Bone marrow (tissue), 2 donors: ENCODE data around the gene SRSF2.
"Not testable (repeated sequence)": the region's sequence is repeated elsewhere in the genome, so short reads cannot be mapped to it uniquely, and the experiment has no call there.

Source experiments
- DNase-seq, 2 donors: peaks; one replicate each; lab custom pipeline; 2025; lab: John Stamatoyannopoulos, UW

Gene SRSF2

DNA sequence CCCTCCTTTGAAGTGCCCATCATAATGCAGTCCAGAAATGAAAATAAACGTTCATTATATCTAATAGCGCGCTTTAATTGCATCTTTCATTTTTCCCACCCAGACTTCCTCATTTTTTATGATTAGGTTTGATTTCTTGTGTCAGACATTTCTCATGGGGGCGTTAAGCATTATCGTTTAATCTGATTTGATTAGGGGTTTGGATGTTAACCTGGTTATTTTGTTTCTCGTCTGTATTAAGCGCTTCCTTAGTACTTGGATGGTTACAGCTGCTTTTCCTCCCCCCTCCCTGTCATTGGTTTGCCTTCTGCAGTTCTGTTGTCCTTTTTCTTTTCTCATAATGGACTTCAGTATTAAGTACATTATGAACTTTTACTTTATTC lies 1.3 kb upstream of the SRSF2 start:
- no peak for DNase-seq

DNA sequence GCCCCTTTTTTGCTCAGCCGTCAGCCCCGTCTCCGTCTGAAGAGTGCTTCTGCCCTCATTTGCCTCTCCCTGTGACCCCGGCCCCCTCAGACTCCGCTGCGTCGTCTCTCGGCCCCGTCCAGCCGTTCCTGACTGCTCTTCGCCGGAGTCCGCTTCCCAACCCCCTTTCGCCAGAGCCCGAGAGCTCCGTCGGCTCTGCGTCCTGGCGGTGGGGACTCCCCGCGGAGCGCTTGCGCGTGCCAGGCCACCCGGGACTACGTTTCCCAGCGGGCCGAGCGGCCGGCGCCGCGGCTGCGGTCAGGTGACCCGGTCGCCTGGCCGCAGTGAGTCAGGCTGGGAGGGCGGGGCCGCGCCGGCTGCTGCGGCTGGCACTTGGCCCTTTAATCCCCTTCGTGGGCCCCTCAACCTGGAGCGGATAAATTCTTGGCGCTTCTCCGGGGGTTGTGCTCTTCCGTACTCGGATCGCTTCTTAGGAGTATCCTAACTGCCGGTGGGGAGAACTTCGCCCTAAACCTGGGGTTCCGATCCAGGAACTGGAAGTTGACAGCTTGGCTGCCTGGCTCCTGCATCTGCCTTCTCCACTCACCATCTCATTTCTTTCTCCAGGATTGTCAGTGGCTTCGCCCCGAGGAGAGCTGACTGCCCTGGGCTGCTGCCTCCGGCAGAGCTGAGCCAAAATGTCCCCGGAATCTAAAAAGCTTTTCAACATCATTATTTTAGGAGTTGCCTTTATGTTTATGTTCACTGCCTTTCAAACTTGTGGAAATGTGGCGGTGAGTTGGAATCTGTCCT lies 741 bp upstream of the SRSF2 start, which contains the start of gene MFSD11:
Gene MFSD11, plus strand, starts transcription at position 444 of the 792 bp plus-strand sequence. Its CDS starts 234 bp downstream, at position 678.
- peak; percentile 83 to 99 for DNase-seq

DNA sequence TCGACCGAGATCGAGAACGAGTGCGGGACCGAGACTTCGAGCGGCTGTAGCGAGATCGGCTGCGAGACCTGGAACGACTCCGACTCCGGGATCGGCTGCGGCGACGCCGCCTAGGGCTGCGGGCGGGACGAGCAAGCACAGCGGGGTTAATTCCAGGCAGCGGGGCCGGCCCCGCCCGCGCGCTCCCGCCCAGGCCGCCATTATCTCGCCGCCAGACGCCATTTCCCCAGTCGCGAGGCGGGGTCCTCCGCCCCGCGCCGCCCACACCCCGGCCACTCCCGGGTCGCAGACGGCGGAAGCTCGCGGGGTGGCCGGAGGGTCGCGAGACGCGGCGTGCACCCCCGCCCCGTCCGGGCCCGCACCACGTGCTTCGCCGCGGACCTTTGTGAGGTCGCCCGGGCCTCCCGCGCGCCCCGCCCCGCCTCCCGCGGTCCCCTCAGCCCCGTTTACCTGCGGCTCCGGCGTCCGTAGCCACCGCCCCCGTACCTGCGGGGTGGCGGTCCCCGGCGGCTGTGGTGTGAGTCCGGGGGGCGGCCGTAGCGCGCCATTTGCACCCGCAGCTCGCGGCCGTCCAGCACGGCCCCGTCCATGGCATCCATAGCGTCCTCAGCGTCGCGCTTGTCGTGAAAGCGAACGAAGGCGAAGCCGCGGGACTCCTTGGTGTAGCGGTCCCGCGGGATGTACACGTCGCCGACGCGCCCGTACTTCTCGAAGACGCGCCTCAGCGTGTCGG lies 616 bp downstream of the SRSF2 start:
- peak; percentile 14 to 56 for DNase-seq

DNA sequence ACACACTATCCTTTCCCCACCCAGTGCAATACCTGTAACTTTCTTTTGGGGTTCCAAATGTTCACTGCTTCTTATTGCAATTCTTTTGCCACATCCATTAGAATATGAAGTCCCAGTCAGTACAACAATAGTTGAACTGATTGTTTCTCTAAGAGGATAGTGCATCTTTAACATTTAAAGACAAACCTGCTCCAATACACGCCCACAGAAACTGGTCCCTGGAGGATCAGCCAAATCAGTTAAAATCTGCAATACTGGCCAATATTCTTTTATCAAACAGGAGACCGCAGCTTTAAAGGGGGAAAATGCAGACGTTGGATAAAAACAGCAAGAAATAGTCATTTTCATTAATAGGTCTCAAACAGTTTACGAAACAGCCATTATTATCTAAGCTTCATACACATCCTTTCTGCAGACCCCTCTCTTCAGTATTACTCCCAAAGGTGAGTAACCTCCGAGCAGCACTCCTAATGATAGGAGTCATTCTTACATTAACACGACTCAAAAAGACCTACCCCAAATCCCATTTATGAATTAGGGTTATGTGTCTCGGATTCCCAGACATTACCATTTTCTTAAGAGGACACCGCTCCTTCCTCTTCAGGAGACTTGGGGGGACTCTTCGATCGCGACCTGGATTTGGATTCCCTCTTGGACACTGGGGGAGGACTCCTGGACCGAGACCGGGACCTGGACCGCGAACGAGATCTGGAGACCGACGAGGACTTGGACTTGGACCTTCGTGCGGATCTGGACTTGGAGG lies 1.4 kb downstream of the SRSF2 start:
- no peak for DNase-seq

DNA sequence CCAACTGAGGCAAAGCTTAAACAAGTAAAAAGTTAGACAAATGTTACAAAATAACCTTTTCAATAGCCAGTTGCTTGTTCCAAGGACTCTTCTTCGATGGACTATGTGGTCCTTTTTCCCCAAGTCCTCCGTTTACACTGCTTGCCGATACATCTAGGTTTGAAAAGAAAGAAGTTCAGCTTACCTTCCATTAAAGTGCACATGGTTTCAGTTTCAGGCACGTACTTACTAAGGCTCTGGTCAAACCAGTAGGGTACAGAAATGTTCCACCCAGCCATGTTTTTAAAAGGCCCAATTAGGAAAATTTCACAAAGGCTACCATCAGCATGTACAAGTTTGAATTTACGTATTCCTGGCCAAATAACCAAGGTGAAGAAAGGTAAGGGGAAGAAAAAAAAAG lies 2.1 kb downstream of the SRSF2 start:
- DNase-seq = peak in 1 of 2 donors; percentile 15

DNA sequence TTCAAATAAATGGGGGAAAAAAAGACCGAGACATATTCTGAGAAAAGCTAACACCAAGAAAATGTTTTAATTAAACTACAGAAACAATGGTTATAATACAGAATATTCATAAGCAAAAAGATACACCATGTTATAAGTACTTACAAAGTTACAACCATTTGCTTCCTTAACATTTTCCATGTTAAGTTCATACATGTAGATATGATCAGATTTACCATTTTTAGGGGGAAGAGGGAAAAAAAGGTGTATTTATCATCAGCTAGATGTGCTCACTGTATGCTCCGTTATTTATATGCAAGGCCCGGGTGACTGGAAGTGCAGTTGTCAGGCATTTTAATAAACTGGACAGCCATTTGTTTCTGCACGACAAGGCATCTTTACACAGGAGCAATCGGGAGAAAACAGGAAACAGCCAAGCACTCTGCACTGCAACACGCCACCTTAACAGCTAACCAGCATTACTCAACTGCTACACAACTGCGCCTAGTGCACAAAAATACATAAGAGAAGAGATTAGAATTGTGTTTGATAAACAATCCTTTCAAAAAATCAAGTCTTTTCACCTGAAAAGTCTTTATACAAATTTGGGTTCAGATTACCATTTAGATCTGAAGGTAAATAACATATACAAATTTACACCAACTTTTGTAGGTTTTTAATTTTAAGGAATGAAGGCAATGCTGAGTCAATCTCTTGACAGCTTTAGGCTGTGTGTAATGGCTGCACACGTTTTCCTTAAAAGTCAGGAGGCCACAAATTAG lies 2.9 kb downstream of the SRSF2 start:
- DNase-seq = peak in 1 of 2 donors; percentile 14

DNA sequence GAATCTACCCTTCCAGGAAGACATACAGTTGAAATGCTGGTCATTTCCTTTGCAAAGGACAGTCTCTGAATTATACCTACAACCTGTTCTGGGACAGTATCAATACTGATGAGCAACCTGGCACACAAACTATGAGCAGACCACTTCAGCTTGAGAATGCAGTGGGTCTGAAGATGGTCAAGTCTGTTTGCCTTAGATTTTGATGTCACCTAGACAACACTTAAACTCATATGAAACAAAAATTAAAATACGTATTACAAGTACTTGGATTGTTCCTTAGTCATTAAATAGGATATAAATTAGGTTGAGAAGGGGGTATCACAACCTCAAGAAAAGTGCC lies 3.5 kb downstream of the SRSF2 start:
- no peak for DNase-seq

DNA sequence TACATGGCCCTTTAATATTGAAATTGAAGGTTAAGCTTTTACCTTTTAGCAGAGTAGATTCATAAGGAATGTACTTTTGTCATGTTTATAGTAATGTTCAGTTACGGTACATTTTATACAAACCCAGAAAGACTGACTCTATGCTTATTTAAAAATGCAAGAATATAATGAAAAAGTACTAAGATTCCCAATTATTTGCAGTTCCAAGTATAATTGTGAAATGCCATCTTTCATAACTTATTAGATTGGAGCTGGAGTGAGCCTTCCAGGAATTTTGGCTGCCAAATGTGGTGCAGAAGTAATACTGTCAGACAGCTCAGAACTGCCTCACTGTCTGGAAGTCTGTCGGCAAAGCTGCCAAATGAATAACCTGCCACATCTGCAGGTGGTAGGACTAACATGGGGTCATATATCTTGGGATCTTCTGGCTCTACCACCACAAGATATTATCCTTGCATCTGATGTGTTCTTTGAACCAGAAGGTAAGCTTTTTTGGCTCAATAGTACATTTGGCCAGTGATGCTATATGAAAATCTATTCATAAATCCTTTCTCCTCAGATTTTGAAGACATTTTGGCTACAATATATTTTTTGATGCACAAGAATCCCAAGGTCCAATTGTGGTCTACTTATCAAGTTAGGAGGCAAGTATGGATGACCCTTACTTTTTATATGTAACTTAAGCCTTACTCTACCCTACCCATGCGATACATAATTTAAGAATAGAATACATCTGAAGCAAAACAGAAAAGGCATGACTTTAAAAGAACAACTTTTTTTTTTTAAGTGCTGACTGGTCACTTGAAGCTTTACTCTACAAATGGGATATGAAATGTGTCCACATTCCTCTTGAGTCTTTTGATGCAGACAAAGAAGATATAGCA lies 4.2 kb downstream of the SRSF2 start:
- no peak for DNase-seq

DNA sequence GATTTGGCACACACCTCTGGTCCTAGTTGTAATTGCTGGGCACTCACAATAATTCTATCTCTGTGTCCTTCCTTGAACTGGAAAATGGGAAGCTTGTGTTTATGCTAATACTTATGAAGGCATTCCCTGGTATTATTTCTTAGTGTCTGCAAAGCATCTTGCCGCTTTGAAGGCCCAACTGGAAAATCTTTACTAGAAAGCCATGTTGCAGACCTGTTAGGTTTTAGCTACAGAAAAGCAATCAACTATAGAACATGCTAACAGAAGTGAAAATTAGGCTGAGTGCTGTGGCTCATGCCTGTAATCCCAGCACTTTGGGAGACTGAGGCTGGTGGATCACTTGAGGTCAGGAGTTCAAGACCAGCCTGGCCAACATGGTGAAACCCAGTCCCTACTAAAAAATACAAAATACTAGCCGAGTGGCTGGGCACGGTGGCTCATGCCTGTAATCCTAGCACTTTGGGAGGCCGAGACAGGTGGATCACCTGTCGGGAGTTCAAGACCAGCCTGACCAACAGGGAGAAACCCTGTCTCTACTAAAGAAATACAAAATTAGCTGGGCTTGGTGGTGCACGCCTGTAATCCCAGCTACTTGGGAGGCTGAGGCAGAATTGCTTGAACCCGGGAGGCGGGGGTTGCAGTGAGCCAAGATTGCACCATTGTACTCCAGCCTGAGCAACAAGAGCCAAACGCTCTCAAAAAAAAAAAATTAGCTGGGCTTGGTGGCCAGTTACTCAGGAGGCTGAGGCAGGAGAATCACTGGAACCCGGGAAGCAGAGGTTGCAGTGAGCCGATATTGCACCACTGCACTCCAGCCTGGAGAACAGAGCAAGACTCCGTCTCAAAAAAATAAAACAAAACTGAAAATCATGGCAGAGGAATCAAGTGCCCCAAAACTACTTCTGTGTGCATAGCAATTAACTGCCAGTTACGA lies 5.1 kb downstream of the SRSF2 start:
- not testable (repeated sequence) for DNase-seq

DNA sequence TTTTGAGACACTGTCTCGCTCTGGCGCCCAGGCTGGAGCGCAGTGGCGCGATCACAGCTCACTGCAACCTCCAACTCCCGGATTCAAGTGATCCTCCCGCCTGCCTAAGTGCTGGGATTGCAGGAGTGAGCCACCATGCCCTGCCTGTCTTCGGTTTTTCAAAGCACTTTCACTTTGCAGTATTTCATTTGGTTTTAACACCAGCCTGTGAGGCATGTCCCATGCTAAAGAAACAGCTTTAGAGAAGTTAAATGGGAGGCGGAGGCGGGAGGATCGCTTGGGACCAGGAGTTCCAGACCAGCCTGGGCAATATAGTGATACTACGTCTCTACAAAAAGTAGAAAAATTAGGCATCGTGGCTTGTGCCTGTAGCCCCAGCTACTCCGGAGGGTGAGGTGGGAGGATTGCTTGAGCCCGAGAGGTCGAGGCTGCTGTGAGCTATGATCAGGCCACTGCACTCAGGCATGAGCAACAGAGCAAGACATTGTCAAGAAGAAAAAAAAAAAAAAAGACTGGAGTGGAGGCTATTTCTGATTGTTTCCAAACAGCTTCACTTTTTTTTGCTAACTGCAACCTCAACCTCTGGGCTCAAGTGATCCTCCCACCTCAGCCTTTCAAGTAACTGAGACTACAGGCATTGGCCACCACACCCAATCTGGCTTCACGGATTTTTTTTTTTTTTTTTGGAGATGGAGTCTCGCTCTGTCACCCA lies 9.2 kb downstream of the SRSF2 start:
- DNase-seq = no peak

DNA sequence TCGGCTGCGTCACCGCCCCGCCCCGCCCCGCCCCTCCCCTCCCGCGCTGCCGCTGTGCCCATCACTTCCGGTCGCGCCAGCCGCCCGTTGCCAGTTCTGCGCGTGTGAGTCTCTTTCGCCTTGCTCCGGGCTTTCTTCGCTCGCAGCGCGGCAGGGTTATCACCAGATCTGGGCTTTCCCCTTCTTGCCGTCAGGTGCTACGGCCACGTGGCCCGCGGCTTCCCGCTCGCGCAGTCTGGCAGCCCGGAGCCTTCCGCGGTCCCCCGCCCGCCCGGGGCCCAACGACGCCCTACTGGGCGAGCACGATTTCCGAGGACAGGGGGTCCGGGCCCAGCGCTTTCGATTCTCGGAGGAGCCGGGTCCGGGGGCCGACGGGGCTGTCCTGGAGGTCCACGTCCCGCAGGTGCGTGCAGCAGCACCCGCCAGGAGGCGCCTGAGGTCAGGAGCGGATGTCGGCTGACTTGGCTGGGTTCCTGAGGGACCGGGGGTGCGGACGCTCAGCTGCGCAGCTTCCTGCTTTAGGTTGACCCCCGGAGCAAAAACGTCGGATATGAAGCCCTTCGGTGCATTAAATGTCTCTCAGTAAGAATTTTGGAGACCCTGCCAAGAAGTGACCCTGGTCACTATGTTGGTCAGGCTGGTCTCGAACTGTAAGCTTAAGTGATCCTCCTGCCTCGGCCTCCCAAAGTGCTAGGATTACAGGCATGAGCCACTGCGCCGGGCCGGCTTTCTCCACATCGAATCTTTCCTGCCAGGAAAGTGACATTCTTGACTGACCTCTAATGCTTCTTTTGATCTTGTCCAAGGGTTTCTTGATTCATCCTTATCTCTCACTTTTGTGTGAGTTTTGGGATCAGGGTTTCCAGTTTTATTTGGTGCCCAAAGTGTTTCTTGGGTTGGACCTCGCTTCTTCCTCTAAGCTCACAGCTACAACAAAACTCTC lies 10.1 kb downstream of the SRSF2 start, which contains the start of gene METTL23:
Gene METTL23, plus strand, starts transcription at position 64 of the 943 bp plus-strand sequence. CDS start 2,872 bp downstream, outside the sequence.
- DNase-seq = peak; percentile 57 to 84

DNA sequence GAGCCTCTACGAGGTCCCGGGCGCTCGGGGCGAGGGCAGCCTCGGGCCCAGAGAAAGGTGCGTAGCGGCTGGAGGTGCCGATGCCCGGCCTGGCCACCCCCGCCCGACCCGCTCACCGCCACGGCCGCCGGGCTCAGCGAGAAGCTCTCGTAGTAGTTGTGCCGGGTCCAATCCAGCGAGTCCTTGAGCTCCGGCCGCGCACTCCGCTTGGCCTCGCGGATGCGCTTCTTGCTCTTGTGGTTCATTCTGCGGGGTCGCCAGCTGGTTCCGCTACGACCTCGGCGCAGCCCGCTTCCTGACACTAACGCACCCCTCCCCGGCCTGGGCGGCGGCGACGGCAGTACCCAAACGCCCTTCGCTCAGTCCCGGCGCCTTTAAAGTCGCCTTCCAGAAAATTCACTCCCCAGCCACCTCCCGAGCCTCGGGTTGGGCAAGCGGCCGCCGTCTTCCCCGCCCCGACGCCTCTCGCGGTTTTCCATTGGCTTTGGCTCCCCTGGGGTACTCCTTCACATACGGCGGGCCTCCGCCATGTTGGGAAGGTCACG lies 10.8 kb downstream of the SRSF2 start, which contains the start of gene JMJD6:
Gene JMJD6, minus strand, starts transcription at position 376 of the 545 bp plus-strand sequence. Its CDS starts 131 bp downstream, at position 245.
- DNase-seq = peak; percentile 86 to 92

DNA sequence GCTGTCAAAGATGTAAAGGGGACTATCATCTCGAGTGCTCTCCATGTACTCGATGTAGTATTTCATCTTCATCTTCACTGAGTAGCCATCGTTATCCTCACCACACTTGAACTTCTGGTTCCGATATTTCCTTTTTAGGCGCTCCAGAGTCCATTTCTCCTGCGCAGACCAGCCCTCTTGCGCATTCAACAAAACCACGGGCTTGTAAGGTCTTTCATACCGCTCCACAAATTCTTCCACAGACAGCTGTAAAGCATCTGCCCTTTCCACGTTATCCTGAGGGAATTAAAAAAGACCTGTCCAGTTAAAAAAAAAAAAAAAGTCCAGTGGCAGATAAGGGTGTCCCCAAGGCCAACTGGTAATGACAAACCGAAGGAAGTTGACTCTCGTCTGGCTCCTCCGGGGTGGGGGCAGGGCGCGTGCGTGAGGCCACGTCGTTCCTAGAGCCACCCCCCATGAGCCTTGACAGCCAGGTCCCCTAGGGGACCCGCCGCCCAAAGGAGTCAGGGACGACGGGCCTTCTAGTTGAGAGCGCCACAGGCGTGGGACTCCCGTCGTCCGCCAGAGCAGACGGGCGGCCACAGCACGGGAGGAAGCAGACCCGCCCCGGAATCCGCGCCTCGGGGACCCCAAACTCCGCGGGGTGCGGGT lies 11.4 kb downstream of the SRSF2 start:
- DNase-seq = peak; percentile 11 to 79

DNA sequence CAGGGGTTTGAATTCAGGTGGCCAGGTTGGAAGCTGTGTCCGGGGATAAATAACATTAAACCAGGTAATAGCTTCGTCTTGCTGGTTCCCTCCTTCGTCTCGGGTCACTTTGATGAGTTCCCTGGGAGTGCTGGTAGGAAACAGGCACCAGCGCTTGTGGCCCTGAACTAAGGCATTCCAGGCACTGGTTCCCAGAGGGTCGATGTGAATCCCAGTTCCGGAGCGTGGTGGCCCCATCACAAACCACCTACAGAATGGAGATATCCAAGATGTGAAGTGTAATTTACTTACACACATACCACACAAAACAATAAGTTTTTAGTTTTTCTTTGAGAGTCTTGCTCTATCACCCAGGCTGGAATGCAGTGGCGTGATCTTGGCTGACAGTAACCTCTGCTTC lies 13.3 kb downstream of the SRSF2 start:
- no peak for DNase-seq

DNA sequence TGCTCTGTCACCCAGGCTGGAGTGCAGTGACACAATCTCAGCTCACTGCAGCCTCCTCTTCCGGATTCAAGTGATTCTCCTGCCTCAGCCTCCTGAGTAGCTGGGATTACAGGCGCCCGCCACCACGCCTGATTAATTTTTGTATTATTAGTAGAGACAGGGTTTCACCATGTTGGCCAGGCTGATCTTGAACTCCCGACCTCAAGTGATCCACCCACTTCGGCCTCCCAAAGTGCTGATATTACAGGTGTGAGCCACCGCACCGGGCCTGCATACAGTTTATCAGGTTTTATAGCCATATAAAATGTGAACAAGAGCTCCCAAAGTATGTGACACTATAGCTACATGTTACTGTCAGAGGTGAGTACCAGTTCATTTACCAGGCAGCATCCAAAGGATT lies 14.2 kb downstream of the SRSF2 start:
- not testable (repeated sequence) for DNase-seq

DNA sequence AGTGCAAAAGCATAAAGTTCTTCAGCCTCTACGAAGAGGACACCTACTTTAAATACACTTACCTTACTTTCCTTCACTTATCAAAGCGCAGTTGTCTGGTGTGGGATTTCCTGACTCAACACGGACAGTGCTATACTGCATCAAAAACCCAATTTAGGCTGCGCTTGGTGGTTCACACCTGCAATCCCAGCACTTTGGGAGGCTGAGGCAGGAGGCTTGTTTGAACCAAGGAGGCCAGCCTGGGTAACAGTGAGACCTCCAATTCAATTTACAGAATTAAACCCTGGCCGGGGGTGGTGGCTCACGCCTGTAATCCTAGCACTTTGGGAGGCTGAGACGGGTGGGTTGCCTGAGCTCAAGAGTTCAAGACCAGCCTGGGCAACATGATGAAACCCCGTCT lies 14.9 kb downstream of the SRSF2 start:
- DNase-seq = no peak

DNA sequence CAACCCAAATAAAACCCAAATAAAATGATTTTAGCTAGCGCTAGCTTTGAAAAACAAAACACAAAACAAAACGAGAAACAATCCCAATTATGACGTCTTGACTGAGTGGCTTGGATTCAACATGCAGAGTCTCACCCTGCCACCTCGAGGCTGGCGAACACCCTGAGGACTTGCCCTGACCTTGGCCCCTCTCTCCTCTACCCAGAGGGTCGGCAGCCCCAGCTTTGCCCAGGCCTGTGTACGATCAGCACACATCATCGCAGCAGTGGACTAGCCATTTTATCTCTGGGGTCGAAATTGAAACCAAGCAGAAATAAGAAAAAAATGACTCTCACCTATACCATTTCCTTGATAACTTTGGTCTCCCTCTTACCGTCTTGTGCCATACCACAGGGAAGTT lies 15.7 kb downstream of the SRSF2 start:
- DNase-seq = no peak
